CD4-positive, alpha-beta memory T cell (primary cell): ENCODE data around the gene CNTD1. TPM values are rescaled to one million over a fixed set of nuclear protein-coding genes. Genes with fewer than 3 reads are reported as not detected.

ENCODE experiments used
- CTCF ChIA-PET: fragments of 350-600 bp; sonication (Branson Sonifier 250); formaldehyde crosslinking; loops from one replicate; lab custom pipeline; 2021; ENCODE audit warnings: inconsistent platforms; ENCODE audit not compliant: partially characterized antibody; lab: Charles Lee
- POLR2A ChIA-PET: fragments of 350-600 bp; sonication (Branson Sonifier 250); formaldehyde crosslinking; loops from one replicate; lab custom pipeline; 2021; ENCODE audit not compliant: partially characterized antibody; lab: Charles Lee
- DNase-seq, 5 donors: peaks; one replicate each; pipeline versions ENCODE4 v3.0.0 to v3.0.0-alpha.2; 2020 to 2022; ENCODE audit warnings: mixed read lengths in 1 of 5
- H3K27ac ChIP-seq: one replicate; pipeline ENCODE4 v1.7.0; 2013; ENCODE audit warnings: low read depth, low read length
- H3K27me3 ChIP-seq: 2 replicates; pipeline ENCODE4 v1.7.0; 2013; ENCODE audit warnings: mild to moderate bottlenecking, low read length, moderate library complexity; ENCODE audit not compliant: insufficient read depth
- H3K36me3 ChIP-seq: 2 replicates; pipeline ENCODE4 v1.7.0; 2013; ENCODE audit warnings: mild to moderate bottlenecking, low read length, moderate library complexity; ENCODE audit not compliant: insufficient read depth
- H3K4me1 ChIP-seq: 2 replicates; pipeline ENCODE4 v1.7.0; 2013; ENCODE audit warnings: mild to moderate bottlenecking, low read length, moderate library complexity; ENCODE audit not compliant: insufficient read depth
- H3K4me3 ChIP-seq, 2 donors: one replicate each; pipeline ENCODE4 v1.7.0; 2013; ENCODE audit warnings: low read length in 2 of 2, mild to moderate bottlenecking in 1 of 2
- H3K9me3 ChIP-seq, 2 donors: one replicate each; pipeline ENCODE4 v1.7.0; 2013; ENCODE audit warnings: low read length in 2 of 2, control low read depth in 1 of 2; ENCODE audit not compliant: control insufficient read depth in 1 of 2
- H3K27ac Mint-ChIP-seq, 7 donors: one replicate each; pipeline ENCODE4 v1.8.0; 2020 to 2021; ENCODE audit warnings: mixed read lengths in 7 of 7, mild to moderate bottlenecking in 6 of 7, inconsistent platforms in 3 of 7, moderate library complexity in 3 of 7
- H3K27me3 Mint-ChIP-seq, 2 donors: one replicate each; pipeline ENCODE4 v1.8.0; 2020 to 2021; ENCODE audit warnings: mixed read lengths in 2 of 2
- H3K36me3 Mint-ChIP-seq, 2 donors: one replicate each; pipeline ENCODE4 v1.8.0; 2020 to 2021; ENCODE audit warnings: mixed read lengths in 2 of 2, inconsistent platforms in 1 of 2, mild to moderate bottlenecking in 1 of 2
- H3K4me1 Mint-ChIP-seq, 4 donors: one replicate each; pipeline ENCODE4 v1.8.0; 2020 to 2021; ENCODE audit warnings: mixed read lengths in 4 of 4, mild to moderate bottlenecking in 1 of 4
- H3K4me3 Mint-ChIP-seq, 8 donors: one replicate each; pipeline ENCODE4 v1.8.0; 2020 to 2021; ENCODE audit warnings: mixed read lengths in 8 of 8, mild to moderate bottlenecking in 7 of 8, moderate library complexity in 6 of 8, inconsistent platforms in 3 of 8
- H3K9me3 Mint-ChIP-seq, 8 donors: one replicate each; pipeline ENCODE4 v1.8.0; 2020 to 2021; ENCODE audit warnings: mixed read lengths in 8 of 8, mild to moderate bottlenecking in 5 of 8, inconsistent platforms in 3 of 8, moderate library complexity in 1 of 8
- intact Hi-C: fragments of 100-400 bp; cut with micrococcal nuclease; formaldehyde crosslinking; loops from one replicate; pipeline ENCODE4 v1.15.1; 2023
- polyA plus RNA-seq, 2 donors: library from polyadenylated mRNA; unstranded; fragments of 300-500 nt; fragmentation: Illumina TruSeq; gene quantifications; one replicate each; pipeline ENCODE4 v1.2.3, GENCODE V29; 2021
- total RNA-seq, 2 experiments: library from RNA; stranded (reverse); gene quantifications; one replicate each; pipeline ENCODE4 v1.2.3, GENCODE V29; 2021

Gene CNTD1
- total and polyA plus RNA-seq, 4 experiments from 2014 or later, result 0.22 to 0.43 TPM; not detected in 2

GRCh38 chr17:42845556-42845917 lies 46.9 kb downstream of the CNTD1 start:
- POLR2A ChIA-PET, result interaction anchor here (1.2 to 1.3 kb wide), 2 partner anchors 9 to 12 kb away, joined by 3 to 4 read pairs; no protein-coding TSS in a partner anchor
- no peak overlapping the region for H3K27ac ChIP-seq
- intact Hi-C loops, result no loop called here

DNA sequence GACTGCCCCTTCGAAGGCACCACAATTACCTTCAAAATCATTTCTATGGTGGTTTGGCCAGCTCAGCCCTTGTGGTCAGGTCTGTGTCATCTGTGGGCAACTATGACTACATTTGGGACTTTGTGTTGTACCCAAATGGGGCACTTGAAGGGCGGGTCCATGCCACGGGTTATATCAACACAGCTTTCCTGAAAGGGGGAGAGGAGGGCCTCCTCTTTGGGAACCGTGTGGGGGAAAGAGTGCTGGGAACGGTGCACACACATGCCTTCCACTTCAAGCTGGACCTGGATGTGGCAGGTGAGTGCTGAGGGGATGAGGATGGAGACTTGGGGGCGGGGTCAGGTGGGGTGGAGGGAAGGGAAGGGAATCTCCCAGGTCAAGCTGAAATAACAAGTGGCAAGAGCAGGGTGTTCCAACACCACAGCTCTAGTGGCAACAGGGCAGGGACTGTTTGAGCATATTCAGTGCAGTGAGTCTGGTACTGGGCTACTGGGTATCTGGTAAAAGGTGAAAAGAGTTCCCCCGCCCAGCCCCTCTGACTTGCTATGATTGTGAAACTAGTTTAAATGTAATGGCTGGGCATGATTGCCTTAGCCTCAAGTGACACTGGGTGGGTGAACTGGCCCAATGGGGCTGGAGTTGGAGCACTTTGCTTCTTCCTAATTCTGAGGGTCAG lies 47.4 kb downstream of the CNTD1 start:
- Mint-ChIP-seq H3K27me3 (no peaks in the 10 kb centered on the region), H3K4me3 (no peak overlapping the region), H3K36me3 (peaks cover 32 to 50% of the 10 kb centered on the region in 2 donors), H3K9me3 (no peaks in the 10 kb centered on the region), H3K27ac (peak overlapping the region in 3 of 7 donors; percentile 36 to 60 (median 52)), H3K4me1 (peaks cover 0 to 8% (median 4%) of the 10 kb centered on the region in 4 donors)
- H3K4me1 ChIP-seq, result no peaks in the 10 kb centered on the region
- CTCF ChIA-PET, result no interaction called here
- POLR2A ChIA-PET, result interaction anchor here (1.2 to 1.3 kb wide), 3 partner anchors 9 to 22 kb away, joined by 3 to 4 read pairs (median 3); partner anchors contain the start of gene BECN1
- intact Hi-C loops, result no loop called here
- H3K27me3 ChIP-seq, result no peaks in the 10 kb centered on the region
- peaks cover 34% of the 10 kb centered on the region for H3K36me3 ChIP-seq
- no peak overlapping the region for H3K27ac ChIP-seq
- H3K9me3 ChIP-seq, result no peaks in the 10 kb centered on the region
- H3K4me3 ChIP-seq, result no peak overlapping the region
- no peak for DNase-seq

More at GRCh38 chr17:42845556-42845917, 46.9 kb downstream of the CNTD1 start:
- Histone ChIP-seq H3K36me3 (peaks cover 34% of the 10 kb centered on the region), H3K4me1 (no peaks in the 10 kb centered on the region), H3K9me3 (no peaks in the 10 kb centered on the region), H3K4me3 (no peak overlapping the region), H3K27me3 (no peaks in the 10 kb centered on the region)
- no peak overlapping the region for H3K4me3 Mint-ChIP-seq
- H3K27me3 Mint-ChIP-seq, result no peaks in the 10 kb centered on the region
- no peaks in the 10 kb centered on the region for H3K9me3 Mint-ChIP-seq
- no peak for DNase-seq
- peaks cover 0 to 8% (median 4%) of the 10 kb centered on the region in 4 donors for H3K4me1 Mint-ChIP-seq
- CTCF ChIA-PET, result no interaction called here
- no peak overlapping the region for H3K27ac Mint-ChIP-seq
- H3K36me3 Mint-ChIP-seq, result peaks cover 34 to 53% of the 10 kb centered on the region in 2 donors

DNA sequence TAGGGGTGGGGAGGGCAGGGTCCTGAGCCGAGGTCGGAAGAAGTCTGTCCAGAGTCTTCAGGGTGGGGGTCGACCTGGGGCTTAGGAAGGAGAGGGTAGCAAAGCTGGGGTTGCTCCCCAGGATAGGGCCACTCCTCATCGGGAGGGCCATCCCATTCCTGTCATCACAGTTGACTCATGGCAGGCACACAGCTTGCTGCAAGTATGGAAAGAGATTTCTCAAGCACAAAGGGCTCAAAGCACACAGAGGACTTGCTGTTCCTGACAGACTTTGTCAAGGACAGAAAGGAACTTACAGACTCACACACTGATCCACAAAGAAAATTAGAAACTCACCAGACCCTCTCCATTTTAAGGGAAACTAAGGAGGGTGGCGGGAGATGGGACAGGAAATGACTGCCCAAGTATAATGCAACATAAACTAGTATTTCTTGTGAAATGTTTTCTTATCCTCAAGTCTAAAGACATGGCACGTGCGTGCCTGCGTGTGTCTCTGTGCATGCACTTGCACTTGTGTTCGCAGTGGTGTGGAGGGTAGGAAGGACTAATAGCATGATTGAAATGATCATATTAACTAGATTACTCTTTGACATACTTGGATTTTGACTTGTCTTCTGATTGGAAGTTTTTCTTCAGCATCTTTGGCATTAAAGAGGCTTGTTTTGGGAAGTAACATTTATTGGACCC lies 48.1 kb downstream of the CNTD1 start:
- Histone ChIP-seq H3K4me3 (no peak overlapping the region), H3K27me3 (no peaks in the 10 kb centered on the region), H3K9me3 (no peaks in the 10 kb centered on the region), H3K4me1 (no peaks in the 10 kb centered on the region), H3K36me3 (peaks cover 27% of the 10 kb centered on the region), H3K27ac (no peak overlapping the region)
- no peak for DNase-seq
- H3K27ac Mint-ChIP-seq, result peak overlapping the region in 3 of 7 donors; percentile 0 to 87 (median 35)
- no peak overlapping the region for H3K4me3 Mint-ChIP-seq
- intact Hi-C loops, result no loop called here
- CTCF ChIA-PET, result interaction anchor here (0.6 kb wide), 1 partner anchor 870 kb away, joined by 3 read pairs; no protein-coding TSS in a partner anchor
- H3K9me3 Mint-ChIP-seq, result no peaks in the 10 kb centered on the region
- peaks cover 0 to 8% (median 4%) of the 10 kb centered on the region in 4 donors for H3K4me1 Mint-ChIP-seq
- POLR2A ChIA-PET, result interaction anchor here (1.2 to 1.3 kb wide), 3 partner anchors 8 to 22 kb away, joined by 3 to 4 read pairs (median 3); partner anchors contain the start of gene BECN1
- H3K27me3 Mint-ChIP-seq, result no peaks in the 10 kb centered on the region
- peaks cover 26 to 43% of the 10 kb centered on the region in 2 donors for H3K36me3 Mint-ChIP-seq

- Histone ChIP-seq H3K36me3 (peaks cover 14% of the 10 kb centered on the region), H3K9me3 (no peaks in the 10 kb centered on the region), H3K27me3 (no peaks in the 10 kb centered on the region), H3K27ac (no peak overlapping the region), H3K4me1 (no peaks in the 10 kb centered on the region), H3K4me3 (no peak overlapping the region)
- ChIA-PET POLR2A (no interaction called here), CTCF (interaction anchor here (0.7 kb wide), 1 partner anchor 88 kb away, joined by 4 read pairs; no protein-coding TSS in a partner anchor)
- H3K9me3 Mint-ChIP-seq, result no peaks in the 10 kb centered on the region
- peaks cover 0 to under 1% of the 10 kb centered on the region in 2 donors for H3K27me3 Mint-ChIP-seq
- intact Hi-C loops, result no loop called here
- peaks cover 12 to 29% of the 10 kb centered on the region in 2 donors for H3K36me3 Mint-ChIP-seq
- H3K4me1 Mint-ChIP-seq, result peaks cover 0 to 8% (median 4%) of the 10 kb centered on the region in 4 donors
- DNase-seq, result no peak
- H3K4me3 Mint-ChIP-seq, result no peak overlapping the region
- H3K27ac Mint-ChIP-seq, result no peak overlapping the region
Observed at GRCh38 chr17:42848093-42848492, 49.4 kb downstream of the CNTD1 start.

DNA sequence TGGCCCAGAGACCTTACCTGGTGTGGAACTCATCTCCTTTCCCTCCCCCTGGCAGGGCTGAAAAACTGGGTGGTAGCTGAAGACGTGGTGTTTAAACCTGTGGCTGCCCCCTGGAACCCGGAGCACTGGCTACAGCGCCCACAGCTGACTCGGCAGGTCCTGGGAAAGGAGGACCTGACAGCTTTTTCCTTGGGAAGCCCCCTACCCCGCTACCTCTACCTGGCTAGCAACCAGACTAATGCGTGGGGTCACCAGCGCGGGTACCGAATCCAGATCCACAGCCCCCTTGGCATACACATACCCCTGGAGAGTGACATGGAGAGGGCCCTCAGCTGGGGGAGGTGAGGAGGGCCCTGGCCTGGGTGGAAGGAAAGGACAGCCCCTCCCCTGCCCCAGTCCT lies 50.4 kb downstream of the CNTD1 start:
- ChIA-PET POLR2A (no interaction called here), CTCF (no interaction called here)
- Histone ChIP-seq H3K27me3 (no peaks in the 10 kb centered on the region), H3K9me3 (no peaks in the 10 kb centered on the region), H3K36me3 (peaks cover 4% of the 10 kb centered on the region), H3K4me1 (no peaks in the 10 kb centered on the region), H3K27ac (no peak overlapping the region), H3K4me3 (no peak overlapping the region)
- peak overlapping the region in 1 of 7 donors; percentile 17 for H3K27ac Mint-ChIP-seq
- no peaks in the 10 kb centered on the region for H3K9me3 Mint-ChIP-seq
- DNase-seq, result no peak
- H3K36me3 Mint-ChIP-seq, result peaks cover 3 to 20% of the 10 kb centered on the region in 2 donors
- H3K4me1 Mint-ChIP-seq, result peaks cover 0 to 8% (median 4%) of the 10 kb centered on the region in 4 donors
- peaks cover 0 to 3% of the 10 kb centered on the region in 2 donors for H3K27me3 Mint-ChIP-seq
- H3K4me3 Mint-ChIP-seq, result no peak overlapping the region
- intact Hi-C loops, result no loop called here

DNA sequence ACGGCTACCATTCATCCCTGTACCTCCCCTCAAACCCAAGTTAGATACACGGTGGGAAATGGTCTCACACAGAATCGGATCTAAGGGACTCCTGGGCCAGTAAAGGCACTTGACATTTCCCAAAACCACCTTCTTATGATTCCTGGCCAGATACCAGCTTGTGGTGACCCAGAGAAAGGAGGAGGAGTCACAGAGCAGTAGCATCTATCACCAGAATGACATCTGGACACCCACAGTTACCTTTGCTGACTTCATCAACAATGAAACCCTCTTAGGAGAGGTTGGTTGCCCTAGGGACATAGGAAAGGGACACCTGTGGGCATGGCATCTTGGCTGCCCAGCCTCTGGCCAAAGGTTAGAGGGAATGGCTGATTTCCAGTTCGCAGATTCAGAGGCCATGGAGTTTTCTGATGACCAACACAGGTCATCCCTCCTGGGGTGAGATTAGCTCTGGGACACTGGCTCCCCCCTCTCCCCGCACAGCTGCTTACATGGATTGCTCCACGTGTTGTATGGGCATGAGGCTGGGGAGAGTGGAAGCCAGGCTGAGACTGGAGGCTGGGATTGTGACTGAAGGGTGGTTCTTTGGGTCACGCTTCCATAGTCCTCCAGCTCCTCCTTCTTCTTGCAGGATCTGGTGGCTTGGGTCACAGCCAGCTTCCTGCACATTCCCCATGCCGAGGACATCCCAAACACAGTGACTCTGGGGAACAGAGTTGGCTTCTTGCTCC lies 51.0 kb downstream of the CNTD1 start:
- Histone ChIP-seq H3K27ac (no peak overlapping the region), H3K27me3 (no peaks in the 10 kb centered on the region), H3K36me3 (no peaks in the 10 kb centered on the region), H3K4me1 (no peaks in the 10 kb centered on the region), H3K9me3 (no peaks in the 10 kb centered on the region), H3K4me3 (no peak overlapping the region)
- H3K27me3 Mint-ChIP-seq, result peaks cover 0 to 3% of the 10 kb centered on the region in 2 donors
- CTCF ChIA-PET, result no interaction called here
- no peak for DNase-seq
- no peaks in the 10 kb centered on the region for H3K9me3 Mint-ChIP-seq
- H3K4me1 Mint-ChIP-seq, result peaks cover 0 to 8% (median 4%) of the 10 kb centered on the region in 4 donors
- intact Hi-C loops, result no loop called here
- POLR2A ChIA-PET, result no interaction called here
- peaks cover 0 to 14% of the 10 kb centered on the region in 2 donors for H3K36me3 Mint-ChIP-seq
- H3K4me3 Mint-ChIP-seq, result no peak overlapping the region
- peak overlapping the region in 2 of 7 donors; percentile 17 to 48 for H3K27ac Mint-ChIP-seq
